IPS-15b (cell line): ENCODE data around the gene PCCA.
"Not testable (repeated sequence)": the region's sequence is repeated elsewhere in the genome, so short reads cannot be mapped to it uniquely, and the experiment has no call there.

Experiments used
- H3K27me3 ChIP-seq: one replicate; pipeline ENCODE4 v1.6.1; 2013; ENCODE audit warnings: low read length; ENCODE audit not compliant: control insufficient read depth, insufficient read depth
- H3K36me3 ChIP-seq: one replicate; pipeline ENCODE4 v1.6.1; 2013; ENCODE audit warnings: low read length; ENCODE audit not compliant: control insufficient read depth, insufficient read depth
- H3K4me1 ChIP-seq: one replicate; pipeline ENCODE4 v1.6.1; 2013; ENCODE audit warnings: mild to moderate bottlenecking, low read length; ENCODE audit not compliant: control insufficient read depth, insufficient read depth
- H3K4me3 ChIP-seq: one replicate; pipeline ENCODE4 v1.5.1; 2013; ENCODE audit warnings: low read depth, low read length
- H3K9ac ChIP-seq: one replicate; pipeline ENCODE4 v1.6.1; 2013; ENCODE audit warnings: low read depth, mild to moderate bottlenecking, low read length
- H3K9me3 ChIP-seq: one replicate; pipeline ENCODE4 v1.6.1; 2013; ENCODE audit warnings: mild to moderate bottlenecking, low read length; ENCODE audit not compliant: control insufficient read depth, insufficient read depth

Gene PCCA

DNA sequence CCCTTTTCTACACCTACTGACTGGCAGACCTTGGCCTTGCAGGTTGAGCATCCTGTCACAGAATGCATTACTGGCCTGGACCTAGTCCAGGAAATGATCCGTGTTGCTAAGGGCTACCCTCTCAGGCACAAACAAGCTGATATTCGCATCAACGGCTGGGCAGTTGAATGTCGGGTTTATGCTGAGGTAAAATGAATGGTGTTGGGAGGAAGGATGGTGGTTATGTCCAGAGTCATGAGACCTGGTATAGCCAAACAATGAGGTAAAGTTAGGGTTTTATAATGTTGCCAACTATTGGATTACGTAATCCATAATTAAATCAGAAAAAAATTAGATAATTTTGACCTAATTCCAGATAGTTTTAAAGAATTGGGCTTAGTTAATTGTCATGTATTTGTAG lies 212.5 kb downstream of the PCCA start:
- no peaks in the 10 kb centered on the region for H3K9me3 ChIP-seq
- peaks cover 4% of the 10 kb centered on the region for H3K4me1 ChIP-seq
- no peak overlapping the region for H3K4me3 ChIP-seq
- no peaks in the 10 kb centered on the region for H3K27me3 ChIP-seq
- no peak overlapping the region for H3K9ac ChIP-seq
- no peaks in the 10 kb centered on the region for H3K36me3 ChIP-seq

DNA sequence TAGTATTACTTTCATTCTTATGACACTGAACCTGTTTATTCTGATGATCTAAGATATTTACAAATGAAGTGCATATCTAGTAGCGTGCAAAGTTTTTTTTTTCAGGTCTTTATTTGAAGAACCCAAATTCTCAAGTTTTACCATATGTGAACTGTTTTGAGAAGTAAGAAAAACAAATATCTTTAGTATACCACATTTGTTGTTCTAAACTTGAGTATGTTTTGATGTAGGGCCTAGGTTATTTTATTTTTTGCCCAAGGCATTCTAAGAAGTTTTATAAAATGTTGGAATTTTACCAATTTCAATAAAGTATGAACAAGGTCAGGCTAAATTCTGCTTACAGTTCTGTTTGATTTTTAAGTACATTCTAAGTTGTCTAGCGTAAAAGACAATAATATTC lies 213.5 kb downstream of the PCCA start:
- Histone ChIP-seq H3K4me1 (peaks cover 4% of the 10 kb centered on the region), H3K9ac (no peak overlapping the region), H3K4me3 (no peak overlapping the region), H3K9me3 (no peaks in the 10 kb centered on the region), H3K27me3 (no peaks in the 10 kb centered on the region), H3K36me3 (no peaks in the 10 kb centered on the region)

DNA sequence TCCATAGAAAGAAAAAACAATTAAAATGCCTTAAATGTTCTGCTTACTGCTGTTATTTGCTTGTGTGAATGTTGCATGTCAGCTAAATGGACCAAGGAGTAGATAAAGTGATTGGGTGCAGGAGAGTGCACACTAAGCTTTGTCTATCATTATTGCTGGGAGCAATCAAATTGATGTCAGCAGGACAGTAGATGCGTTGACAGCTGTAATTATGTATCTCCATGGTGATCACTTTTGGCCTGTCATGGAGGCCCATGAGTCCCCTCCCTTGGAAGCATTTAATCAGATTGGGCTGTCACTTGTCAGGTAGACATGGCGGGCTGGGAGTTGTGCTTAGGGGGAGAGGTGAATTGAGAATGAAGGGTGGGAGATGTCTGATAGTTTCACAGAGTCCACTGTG lies 215.3 kb downstream of the PCCA start:
- H3K36me3 ChIP-seq, result no peaks in the 10 kb centered on the region
- no peaks in the 10 kb centered on the region for H3K27me3 ChIP-seq
- no peaks in the 10 kb centered on the region for H3K9me3 ChIP-seq
- H3K4me3 ChIP-seq, result no peak overlapping the region
- no peak overlapping the region for H3K9ac ChIP-seq
- no peaks in the 10 kb centered on the region for H3K4me1 ChIP-seq

DNA sequence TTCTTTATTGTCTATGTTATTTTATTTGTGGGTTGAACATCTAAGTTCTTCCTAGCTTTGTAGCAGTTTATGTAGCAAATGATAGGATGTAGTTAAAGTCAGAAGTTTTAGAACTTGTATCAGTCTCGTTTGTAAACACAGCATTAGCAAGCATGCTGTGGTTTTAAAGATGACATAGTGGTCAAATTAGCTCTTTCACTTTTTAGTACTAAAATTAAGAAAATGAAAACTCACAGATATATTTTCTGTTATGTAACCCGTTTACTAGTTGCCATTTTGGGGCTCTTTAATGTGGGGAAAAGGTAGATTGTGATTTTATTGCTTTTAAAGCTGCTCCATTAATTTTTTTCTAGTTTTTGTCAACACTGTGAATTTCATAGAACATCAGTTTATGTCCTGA lies 216.5 kb downstream of the PCCA start:
- Histone ChIP-seq H3K9me3 (no peaks in the 10 kb centered on the region), H3K4me1 (no peaks in the 10 kb centered on the region), H3K4me3 (no peak overlapping the region), H3K27me3 (no peaks in the 10 kb centered on the region), H3K36me3 (no peaks in the 10 kb centered on the region), H3K9ac (no peak overlapping the region)

DNA sequence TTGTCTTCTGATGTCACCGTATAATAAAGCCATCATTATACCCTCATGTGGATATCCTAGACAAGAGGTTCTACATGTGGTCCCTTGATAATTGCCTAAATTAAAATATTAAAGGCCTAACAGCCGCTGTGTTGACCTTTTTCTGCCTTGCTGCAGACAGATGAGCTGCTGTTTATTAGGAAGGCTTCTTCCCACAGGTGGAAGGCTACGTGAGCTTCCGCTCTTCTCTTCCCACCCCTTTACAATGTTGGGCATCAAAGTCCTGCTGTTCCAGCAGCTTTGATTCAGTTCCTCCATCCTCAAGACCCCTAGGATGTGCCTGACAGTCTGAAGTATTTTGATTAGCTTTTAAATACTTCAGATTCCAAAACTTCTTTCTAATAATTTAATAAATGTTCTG lies 217.1 kb downstream of the PCCA start:
- Histone ChIP-seq H3K36me3 (no peaks in the 10 kb centered on the region), H3K4me3 (no peak overlapping the region), H3K27me3 (no peaks in the 10 kb centered on the region), H3K4me1 (no peaks in the 10 kb centered on the region), H3K9ac (no peak overlapping the region), H3K9me3 (no peaks in the 10 kb centered on the region)

DNA sequence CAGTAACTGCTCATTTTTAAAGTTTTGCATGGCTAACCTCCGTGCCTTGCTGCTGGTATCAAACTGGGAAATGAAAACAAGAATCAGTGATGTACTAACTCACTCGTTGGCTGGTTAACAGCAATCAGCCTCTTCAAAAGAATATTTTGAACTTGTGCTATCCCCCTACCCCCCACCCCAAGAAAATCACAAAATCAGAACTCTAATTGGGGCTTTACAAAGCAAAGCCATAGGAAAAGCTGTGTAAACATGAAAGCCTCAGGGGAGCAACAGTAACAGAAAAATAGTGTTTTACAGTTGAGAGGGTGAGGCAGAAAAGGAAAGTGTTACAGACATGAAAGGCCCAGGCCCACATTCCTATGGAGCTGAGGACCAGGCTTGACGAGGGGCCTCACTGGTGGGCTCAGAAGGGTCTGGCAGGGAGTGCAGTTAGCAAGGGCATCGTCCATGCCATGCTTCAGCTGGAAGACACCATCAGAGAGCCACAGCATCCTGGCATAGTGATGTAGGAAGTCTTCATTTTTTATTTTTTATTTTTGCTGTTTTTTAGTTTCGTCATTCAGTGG lies 217.6 kb downstream of the PCCA start:
- Histone ChIP-seq H3K4me3 (no peak overlapping the region), H3K4me1 (no peaks in the 10 kb centered on the region), H3K27me3 (no peaks in the 10 kb centered on the region), H3K36me3 (no peaks in the 10 kb centered on the region), H3K9ac (no peak overlapping the region), H3K9me3 (no peaks in the 10 kb centered on the region)

DNA sequence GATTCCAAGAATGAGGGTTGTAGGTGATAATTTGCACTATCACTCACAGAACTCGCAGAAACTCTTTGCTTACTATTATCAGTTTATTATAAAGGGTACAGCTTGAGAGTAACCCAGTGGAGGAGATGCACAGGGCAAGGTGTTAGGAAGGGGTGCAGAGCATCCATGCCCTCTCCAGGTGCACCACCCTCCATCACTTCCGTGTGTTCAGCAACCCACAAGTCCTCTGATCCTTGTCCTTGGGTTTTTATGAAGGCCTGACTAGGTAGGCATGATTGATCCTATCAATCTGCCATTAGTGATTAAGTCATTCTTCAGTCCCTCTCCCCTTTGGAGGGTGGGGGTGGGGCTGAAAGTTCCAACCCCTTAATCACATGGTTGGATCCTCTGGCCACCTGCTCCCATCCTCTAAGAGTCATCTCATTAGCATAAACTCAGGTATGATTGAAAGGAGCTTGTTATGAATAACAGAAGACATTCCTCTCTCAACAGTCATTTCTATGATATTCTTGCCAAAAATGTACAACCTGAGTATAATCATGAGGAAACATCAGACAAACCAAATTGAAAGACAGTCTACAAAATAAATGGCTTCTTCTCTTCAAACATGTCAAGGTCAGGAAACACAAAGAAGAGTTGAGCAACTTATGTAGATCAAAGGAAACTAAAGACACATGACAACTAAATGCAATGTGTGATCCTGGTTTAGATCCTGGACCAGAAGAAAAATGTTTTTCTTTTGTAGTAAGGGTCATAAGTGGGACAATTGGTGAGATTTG lies 225.4 kb downstream of the PCCA start:
- peaks cover 4% of the 10 kb centered on the region for H3K4me1 ChIP-seq
- H3K27me3 ChIP-seq, result no peaks in the 10 kb centered on the region
- H3K4me3 ChIP-seq, result no peak overlapping the region
- H3K9me3 ChIP-seq, result no peaks in the 10 kb centered on the region
- no peak overlapping the region for H3K9ac ChIP-seq
- peaks cover 4% of the 10 kb centered on the region for H3K36me3 ChIP-seq

DNA sequence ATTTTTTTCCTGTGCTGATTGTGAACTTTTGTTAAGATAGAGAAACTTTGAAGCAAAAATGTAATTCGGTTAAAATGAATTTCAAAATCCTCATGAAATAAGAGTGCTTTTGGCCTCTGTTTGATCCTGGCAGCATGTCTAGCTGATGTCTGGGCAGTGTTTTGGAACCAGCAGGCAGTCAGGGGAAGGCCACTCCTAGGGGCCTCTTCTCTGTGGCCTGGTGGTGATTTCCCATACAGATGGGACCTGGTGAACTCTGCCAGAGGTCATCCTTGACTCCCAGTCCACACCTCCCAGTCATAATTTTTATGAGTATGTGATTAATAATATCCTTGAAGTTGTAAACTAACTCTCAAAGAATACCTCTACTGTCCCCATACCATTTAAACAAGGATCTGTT lies 226.6 kb downstream of the PCCA start:
- Histone ChIP-seq H3K4me1 (peaks cover 4% of the 10 kb centered on the region), H3K27me3 (no peaks in the 10 kb centered on the region), H3K4me3 (no peak overlapping the region), H3K9ac (no peak overlapping the region), H3K9me3 (no peaks in the 10 kb centered on the region), H3K36me3 (peaks cover 4% of the 10 kb centered on the region)

DNA sequence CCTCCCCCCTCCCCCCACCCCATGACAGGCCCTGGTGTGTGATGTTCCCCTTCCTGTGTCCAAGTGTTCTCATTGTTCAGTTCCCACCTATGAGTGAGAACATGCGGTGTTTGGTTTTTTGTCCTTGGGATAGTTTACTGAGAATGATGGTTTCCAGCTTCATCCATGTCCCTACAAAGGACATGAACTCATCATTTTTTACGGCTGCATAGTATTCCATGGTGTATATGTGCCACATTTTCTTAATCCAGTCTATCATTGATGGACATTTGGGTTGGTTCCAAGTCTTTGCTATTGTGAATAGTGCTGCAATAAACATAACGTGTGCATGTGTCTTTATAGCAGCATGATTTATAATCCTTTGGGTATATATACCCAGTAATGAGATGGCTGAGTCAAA lies 229.6 kb downstream of the PCCA start:
- not testable (repeated sequence) for H3K27me3 ChIP-seq, H3K4me1 ChIP-seq, H3K4me3 ChIP-seq, H3K9me3 ChIP-seq, H3K36me3 ChIP-seq, H3K9ac ChIP-seq

DNA sequence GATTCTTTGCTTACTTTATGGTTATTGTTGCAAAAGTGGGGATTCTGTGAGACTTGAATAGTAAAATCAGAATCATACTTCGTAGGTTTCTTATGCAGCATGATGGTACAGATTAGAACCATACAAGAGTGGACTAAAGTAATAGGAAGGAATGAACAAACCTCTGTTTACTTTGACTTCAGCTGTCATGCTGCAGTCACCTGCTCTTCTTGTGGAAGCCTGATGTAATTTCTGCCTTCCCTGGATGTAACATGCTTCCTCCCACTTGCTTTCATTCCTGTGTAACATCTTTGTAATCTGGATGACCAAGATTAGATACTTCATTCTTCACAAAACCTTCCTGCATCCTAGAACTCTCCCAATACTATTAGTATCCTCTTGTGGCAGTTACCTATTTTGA lies 235.0 kb downstream of the PCCA start:
- Histone ChIP-seq H3K36me3 (peaks cover 3% of the 10 kb centered on the region), H3K4me3 (no peak overlapping the region), H3K27me3 (no peaks in the 10 kb centered on the region), H3K9ac (no peak overlapping the region), H3K4me1 (no peaks in the 10 kb centered on the region), H3K9me3 (no peaks in the 10 kb centered on the region)

DNA sequence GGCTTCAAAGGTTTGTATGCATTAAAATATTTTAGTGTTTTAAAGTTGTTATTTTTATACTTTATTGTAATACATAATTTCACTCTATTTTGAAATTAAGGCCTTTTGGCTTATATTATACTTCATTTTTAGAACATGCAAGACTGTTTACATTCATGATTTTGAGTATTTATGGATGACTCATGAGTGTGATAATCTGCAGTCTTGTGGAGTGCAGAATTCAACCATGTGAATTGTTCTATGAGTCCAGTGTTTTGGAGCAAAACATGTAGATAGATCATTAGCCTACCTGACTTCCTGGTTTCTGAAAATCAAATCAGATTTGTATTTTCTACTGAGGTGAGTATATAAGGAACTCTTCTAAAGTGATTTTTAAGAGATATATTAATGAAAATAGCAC lies 241.8 kb downstream of the PCCA start:
- Histone ChIP-seq H3K36me3 (no peaks in the 10 kb centered on the region), H3K27me3 (no peaks in the 10 kb centered on the region), H3K9me3 (no peaks in the 10 kb centered on the region), H3K4me1 (no peaks in the 10 kb centered on the region), H3K4me3 (no peak overlapping the region), H3K9ac (no peak overlapping the region)

DNA sequence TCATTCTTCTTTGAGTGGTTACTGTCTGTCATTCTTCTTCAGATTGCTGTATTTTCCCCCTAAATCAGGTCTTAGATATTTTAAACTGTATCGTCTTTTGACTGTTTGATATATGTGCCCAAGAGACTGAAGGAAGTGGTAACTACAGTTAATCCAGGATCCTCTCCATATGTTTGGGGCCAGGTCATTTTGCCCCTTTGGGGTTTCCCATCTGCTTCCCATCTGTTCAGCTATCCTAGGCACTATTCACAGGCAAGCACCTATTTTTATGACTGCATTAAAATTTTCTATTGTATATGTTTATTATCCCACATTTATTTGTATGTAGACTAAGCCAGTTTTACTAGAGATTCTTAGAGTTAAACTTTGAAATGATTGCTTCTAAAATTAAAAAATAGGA lies 244.2 kb downstream of the PCCA start:
- H3K9me3 ChIP-seq, result no peaks in the 10 kb centered on the region
- H3K4me1 ChIP-seq, result peaks cover 2% of the 10 kb centered on the region
- H3K27me3 ChIP-seq, result no peaks in the 10 kb centered on the region
- no peaks in the 10 kb centered on the region for H3K36me3 ChIP-seq
- no peak overlapping the region for H3K4me3 ChIP-seq
- H3K9ac ChIP-seq, result no peak overlapping the region
